SK-N-SH treated with all-trans-retinoic acid at 6 μM for 48 hours (cell line): Measurements from ENCODE around the gene MAGOHB.
"Not testable (repeated sequence)": the region's sequence is repeated elsewhere in the genome, so short reads cannot be mapped to it uniquely, and the experiment has no call there.

Source experiments
- ATAC-seq: fragments of 200-7000 bp; cut with Tn5 transposase; 3 replicates; pipeline ENCODE4 v1.9.1; 2020; ENCODE audit warnings: mild to moderate bottlenecking, moderate library complexity
- ARNTL ChIP-seq: fragments of 450-650 bp; formaldehyde crosslinking; IDR thresholded peaks from 2 replicates; pipeline ENCODE4 v1.5.0; 2020; ENCODE audit warnings: low read depth, mild to moderate bottlenecking, moderate library complexity, borderline replicate concordance
- BACH2 ChIP-seq: fragments of 250-450 bp; sonication (Bioruptor Pico); IDR thresholded peaks from 2 replicates; pipeline ENCODE4 v1.9.0; 2021; ENCODE audit warnings: mild to moderate bottlenecking, borderline replicate concordance
- CREB5 ChIP-seq: fragments of 250-450 bp; sonication (Bioruptor Pico); IDR thresholded peaks from 2 replicates; pipeline ENCODE4 v1.5.1; 2020; ENCODE audit warnings: low read depth, mild to moderate bottlenecking, moderate library complexity
- CSDC2 ChIP-seq: fragments of 250-450 bp; sonication (Bioruptor Pico); IDR thresholded peaks from 2 replicates; pipeline ENCODE4 v1.5.0; 2020; ENCODE audit warnings: mild to moderate bottlenecking, moderate library complexity
- CSRNP3 ChIP-seq: fragments of 250-450 bp; sonication (Bioruptor Pico); IDR thresholded peaks from 2 replicates; pipeline ENCODE4 v1.5.1; 2021; ENCODE audit warnings: mild to moderate bottlenecking, moderate library complexity
- ESRRG ChIP-seq: fragments of 250-450 bp; sonication (Bioruptor Pico); IDR thresholded peaks from 2 replicates; pipeline ENCODE4 v1.6.1; 2021; ENCODE audit warnings: mild to moderate bottlenecking
- ISL1 ChIP-seq: fragments of 250-450 bp; sonication (Bioruptor Pico); IDR thresholded peaks from 2 replicates; pipeline ENCODE4 v2.1.2; 2022; ENCODE audit warnings: mild to moderate bottlenecking, moderate library complexity
- PATZ1 ChIP-seq: fragments of 250-450 bp; sonication (Bioruptor Pico); IDR thresholded peaks from 2 replicates; pipeline ENCODE4 v1.8.0; 2020; ENCODE audit warnings: mild to moderate bottlenecking, moderate library complexity, borderline replicate concordance
- POU6F1 ChIP-seq: fragments of 250-450 bp; sonication (Bioruptor Pico); IDR thresholded peaks from 2 replicates; pipeline ENCODE4 v1.8.0; 2021; ENCODE audit warnings: low read depth, mild to moderate bottlenecking, moderate library complexity, borderline replicate concordance
- PPARA ChIP-seq: fragments of 250-450 bp; sonication (Bioruptor Pico); IDR thresholded peaks from 2 replicates; pipeline ENCODE4 v1.5.0; 2020; ENCODE audit warnings: mild to moderate bottlenecking, borderline replicate concordance
- RARB ChIP-seq: fragments of 250-450 bp; sonication (Bioruptor Pico); IDR thresholded peaks from 2 replicates; pipeline ENCODE4 v1.8.0; 2021; ENCODE audit warnings: mild to moderate bottlenecking, moderate library complexity
- SNAI2 ChIP-seq: fragments of 250-450 bp; sonication (Bioruptor Pico); IDR thresholded peaks from 2 replicates; pipeline ENCODE4 v1.5.0; 2020; ENCODE audit warnings: mild to moderate bottlenecking, moderate library complexity
- TOX ChIP-seq: fragments of 250-450 bp; sonication (Bioruptor Pico); IDR thresholded peaks from 2 replicates; pipeline ENCODE4 v1.8.0; 2021; ENCODE audit warnings: mild to moderate bottlenecking, moderate library complexity, borderline replicate concordance
- TSHZ2 ChIP-seq: fragments of 250-450 bp; sonication (Bioruptor Pico); IDR thresholded peaks from 2 replicates; pipeline ENCODE4 v1.5.0; 2020; ENCODE audit warnings: mild to moderate bottlenecking, moderate library complexity
- ZC3H10 ChIP-seq: fragments of 250-450 bp; sonication (Bioruptor Pico); IDR thresholded peaks from 2 replicates; pipeline ENCODE4 v1.5.1; 2021; ENCODE audit warnings: mild to moderate bottlenecking, moderate library complexity
- ZFP3 ChIP-seq: fragments of 250-450 bp; sonication (Bioruptor Pico); IDR thresholded peaks from 2 replicates; pipeline ENCODE4 v1.5.0; 2020; ENCODE audit warnings: mild to moderate bottlenecking, moderate library complexity
- ZFP30 ChIP-seq: fragments of 450-650 bp; formaldehyde crosslinking; IDR thresholded peaks from 2 replicates; pipeline ENCODE4 v1.5.0; 2022; ENCODE audit warnings: mild to moderate bottlenecking, moderate library complexity
- ZNF565 ChIP-seq: fragments of 450-650 bp; formaldehyde crosslinking; conservative IDR thresholded peaks from 2 replicates; pipeline ENCODE4 v1.5.0; 2020; ENCODE audit warnings: low read depth, mild to moderate bottlenecking, moderate library complexity
- ZNF70 ChIP-seq: fragments of 450-650 bp; formaldehyde crosslinking; IDR thresholded peaks from 2 replicates; pipeline ENCODE4 v1.5.0; 2020; ENCODE audit warnings: mild to moderate bottlenecking, moderate library complexity
- ZNF8 ChIP-seq: fragments of 450-650 bp; formaldehyde crosslinking; IDR thresholded peaks from 2 replicates; pipeline ENCODE4 v1.5.0; 2020; ENCODE audit warnings: mild to moderate bottlenecking, moderate library complexity

Gene MAGOHB

GRCh38 chr12:10590966-10591365 lies 22.4 kb downstream of the MAGOHB start:
- ATAC-seq, result no peak
- no peak for TF ChIP-seq ESRRG

GRCh38 chr12:10584415-10584814 lies 29.0 kb downstream of the MAGOHB start:
- ATAC-seq, result no peak
- no peak for TF ChIP-seq ZFP30 (CRISPR knock-in tag)

- ATAC-seq, result no peak
- TF ChIP-seq ZC3H10 (CRISPR knock-in tag) (no peak), ZNF70 (CRISPR knock-in tag) (no peak), CREB5 (CRISPR knock-in tag) (no peak), ISL1 (CRISPR knock-in tag) (no peak), CSRNP3 (CRISPR knock-in tag) (no peak), SNAI2 (CRISPR knock-in tag) (no peak), PPARA (CRISPR knock-in tag) (no peak), ZNF565 (no peak)
These were observed 30.7 kb downstream of the MAGOHB start for GRCh38 chr12:10582704-10583103.

GRCh38 chr12:10582133-10582532 lies 31.3 kb downstream of the MAGOHB start:
- not testable (repeated sequence) for ATAC-seq

GRCh38 chr12:10574307-10574706 lies 39.1 kb downstream of the MAGOHB start:
- TF ChIP-seq CSDC2 (CRISPR knock-in tag) (no peak), POU6F1 (CRISPR knock-in tag) (no peak), CSRNP3 (CRISPR knock-in tag) (no peak), ZNF8 (CRISPR knock-in tag) (no peak), PATZ1 (CRISPR knock-in tag) (no peak), ZFP3 (no peak), PPARA (CRISPR knock-in tag) (no peak), ZNF565 (no peak), BACH2 (no peak), RARB (CRISPR knock-in tag) (no peak), TOX (no peak), ARNTL (no peak), ESRRG (no peak), TSHZ2 (CRISPR knock-in tag) (no peak)
- no peak for ATAC-seq

- not testable (repeated sequence) for ATAC-seq
These were observed 41.4 kb downstream of the MAGOHB start for GRCh38 chr12:10572021-10572490.
